ENCODE data around the gene PANX3.
A peak's percentile ranks its signal among the peaks of the same experiment; 100 is the strongest.
"Not testable (repeated sequence)": the region's sequence is repeated elsewhere in the genome, so short reads cannot be mapped to it uniquely, and the experiment has no call there.

Gene PANX3, protein sequence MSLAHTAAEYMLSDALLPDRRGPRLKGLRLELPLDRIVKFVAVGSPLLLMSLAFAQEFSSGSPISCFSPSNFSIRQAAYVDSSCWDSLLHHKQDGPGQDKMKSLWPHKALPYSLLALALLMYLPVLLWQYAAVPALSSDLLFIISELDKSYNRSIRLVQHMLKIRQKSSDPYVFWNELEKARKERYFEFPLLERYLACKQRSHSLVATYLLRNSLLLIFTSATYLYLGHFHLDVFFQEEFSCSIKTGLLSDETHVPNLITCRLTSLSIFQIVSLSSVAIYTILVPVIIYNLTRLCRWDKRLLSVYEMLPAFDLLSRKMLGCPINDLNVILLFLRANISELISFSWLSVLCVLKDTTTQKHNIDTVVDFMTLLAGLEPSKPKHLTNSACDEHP

DNA sequence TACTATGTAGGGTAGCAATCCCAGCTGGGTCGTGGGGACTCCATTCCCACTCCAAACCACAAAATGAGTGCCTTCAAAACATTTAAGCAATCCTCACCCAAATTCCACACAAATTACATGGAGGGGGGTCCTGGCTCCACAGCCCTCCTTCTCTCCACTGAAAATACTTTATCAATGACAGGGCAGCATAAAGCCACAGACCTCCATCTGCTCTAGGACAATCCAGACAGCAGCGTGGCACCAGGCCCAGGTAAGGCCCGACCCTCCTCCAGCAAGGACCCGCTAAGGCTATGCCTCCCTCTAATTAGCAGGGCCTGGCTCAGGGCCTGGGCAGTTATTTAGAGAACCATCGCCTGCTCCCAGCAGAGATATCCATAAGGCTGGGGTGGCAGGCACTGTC, at the start of gene PANX3:
Gene PANX3, plus strand, starts transcription at position 365 of the 400 bp plus-strand sequence. CDS start 129 bp downstream, outside the sequence.
- no peak for DNase-seq

DNA sequence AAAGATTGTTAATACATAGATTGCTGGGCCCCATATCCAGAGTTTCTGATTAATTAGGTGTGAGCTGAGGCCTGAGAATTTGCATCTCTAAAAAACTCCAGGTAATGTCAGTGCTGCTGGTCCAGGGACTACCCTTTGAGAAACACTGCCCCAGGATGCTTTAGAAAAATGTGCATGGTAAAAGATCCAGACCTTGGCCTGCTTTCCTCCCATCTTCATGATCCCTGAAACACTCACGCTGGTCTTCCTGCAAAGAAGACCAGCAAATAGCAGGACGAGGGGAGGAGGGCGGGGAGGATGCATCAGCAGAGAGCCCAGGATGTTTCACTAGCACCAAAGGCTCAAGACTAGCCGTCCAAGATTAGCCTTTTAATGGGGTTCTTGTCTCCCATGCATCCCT, 41.5 kb upstream of the PANX3 start, which contains the start of gene OR8A1:
Gene OR8A1, plus strand, starts transcription at position 301 of the 400 bp plus-strand sequence. CDS start 123 bp downstream, outside the sequence.
- no peak for DNase-seq

DNA sequence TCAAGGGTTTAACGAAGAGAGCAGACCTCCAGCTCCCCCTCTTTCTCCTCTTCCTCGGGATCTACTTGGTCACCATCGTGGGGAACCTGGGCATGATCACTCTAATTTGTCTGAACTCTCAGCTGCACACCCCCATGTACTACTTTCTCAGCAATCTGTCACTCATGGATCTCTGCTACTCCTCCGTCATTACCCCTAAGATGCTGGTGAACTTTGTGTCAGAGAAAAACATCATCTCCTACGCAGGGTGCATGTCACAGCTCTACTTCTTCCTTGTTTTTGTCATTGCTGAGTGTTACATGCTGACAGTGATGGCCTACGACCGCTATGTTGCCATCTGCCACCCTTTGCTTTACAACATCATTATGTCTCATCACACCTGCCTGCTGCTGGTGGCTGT, 41.1 kb upstream of the PANX3 start:
- no peak for DNase-seq

DNA sequence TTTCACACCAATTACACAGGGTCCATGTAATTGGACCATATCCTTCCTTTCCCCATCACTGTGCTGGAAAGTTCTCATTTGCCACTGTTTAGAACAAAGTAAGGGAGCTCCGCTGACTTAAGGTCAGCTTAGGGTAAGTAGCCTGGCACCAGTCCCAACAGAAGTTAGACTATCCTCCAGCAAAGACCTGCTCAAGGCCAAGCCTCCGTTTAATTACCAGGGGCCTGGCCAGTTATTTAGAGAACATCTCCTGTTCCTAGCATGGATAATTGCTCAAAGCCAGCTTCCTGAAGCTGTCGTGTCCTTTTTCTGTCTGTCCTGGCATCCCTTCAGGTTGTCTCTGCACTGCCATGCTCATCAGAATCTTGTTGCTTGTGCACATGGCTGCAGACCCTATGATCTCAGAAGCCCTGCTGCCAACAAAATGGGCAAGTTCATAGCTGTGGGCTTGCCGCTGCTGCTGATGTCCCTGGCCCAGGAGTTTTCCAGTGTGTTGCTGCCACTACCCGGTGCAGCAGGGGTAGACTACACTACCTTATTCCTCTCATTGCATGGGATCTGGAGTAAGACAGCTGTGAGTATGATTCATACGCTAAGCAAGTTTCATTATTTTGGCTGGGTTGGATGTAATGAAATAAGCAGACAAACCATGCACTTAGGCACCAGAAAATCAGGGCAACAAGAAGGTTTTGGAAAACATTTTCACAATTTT, 33.4 kb upstream of the PANX3 start:
- DNase-seq: no peak

DNA sequence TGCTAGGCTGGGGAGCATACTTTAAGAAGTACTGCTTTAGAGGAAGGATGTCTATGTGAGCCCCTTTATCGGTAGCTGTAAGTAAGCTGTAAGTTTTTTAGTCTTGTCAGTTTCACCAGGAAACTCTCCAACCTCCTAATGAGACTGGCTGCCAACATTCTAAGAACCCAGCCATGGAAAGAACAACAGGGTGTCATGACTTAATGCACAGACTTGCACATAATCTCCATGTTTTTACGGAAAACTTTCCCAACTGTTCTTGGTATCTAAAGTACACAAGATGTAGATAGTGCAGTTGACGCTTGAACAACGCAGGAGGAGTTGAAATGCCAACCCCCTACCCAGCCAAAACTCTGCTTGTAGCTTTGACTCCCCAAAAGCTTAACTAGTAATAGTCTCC, 32.5 kb upstream of the PANX3 start:
- DNase-seq: no peak

DNA sequence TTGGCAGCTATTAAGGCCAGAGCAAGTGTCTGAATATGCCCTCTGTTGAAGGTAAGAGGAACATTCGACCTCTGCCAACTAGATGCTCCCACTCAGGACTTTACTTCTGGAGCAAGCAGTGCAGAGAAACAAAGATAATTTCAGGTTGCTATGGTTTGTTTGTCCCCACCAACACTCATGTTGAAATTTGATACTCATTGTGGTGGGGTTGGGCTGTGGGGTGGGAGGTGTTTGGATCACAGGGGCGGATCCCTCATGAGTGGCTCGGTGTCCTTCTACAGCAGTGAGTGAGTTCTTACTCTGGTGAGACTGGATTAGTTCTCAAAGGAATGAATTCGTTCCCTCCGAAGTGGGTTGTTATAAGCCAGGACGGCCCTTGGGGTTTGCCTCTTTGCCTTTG, 29.4 kb upstream of the PANX3 start:
- DNase-seq: no peak

DNA sequence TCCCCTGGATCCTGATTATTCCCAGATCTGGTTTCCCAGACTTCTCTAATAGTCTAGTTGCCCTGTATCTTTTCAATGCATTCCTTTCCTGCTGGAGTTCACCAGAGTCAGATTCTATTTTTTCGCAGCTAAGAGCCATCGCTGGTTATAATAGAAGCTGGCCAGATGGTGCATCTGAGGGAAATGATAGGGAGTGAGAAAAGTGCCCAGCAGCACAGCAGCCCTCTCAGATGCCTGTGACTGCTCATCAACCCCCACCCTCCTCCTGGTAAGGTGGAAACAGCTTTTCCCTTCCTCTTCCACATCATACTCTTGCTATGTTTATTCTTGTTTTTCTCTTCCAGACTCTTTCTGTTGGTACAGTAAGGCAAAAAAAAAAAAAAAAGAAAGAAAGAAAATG, 28.7 kb upstream of the PANX3 start:
- no peak for DNase-seq

DNA sequence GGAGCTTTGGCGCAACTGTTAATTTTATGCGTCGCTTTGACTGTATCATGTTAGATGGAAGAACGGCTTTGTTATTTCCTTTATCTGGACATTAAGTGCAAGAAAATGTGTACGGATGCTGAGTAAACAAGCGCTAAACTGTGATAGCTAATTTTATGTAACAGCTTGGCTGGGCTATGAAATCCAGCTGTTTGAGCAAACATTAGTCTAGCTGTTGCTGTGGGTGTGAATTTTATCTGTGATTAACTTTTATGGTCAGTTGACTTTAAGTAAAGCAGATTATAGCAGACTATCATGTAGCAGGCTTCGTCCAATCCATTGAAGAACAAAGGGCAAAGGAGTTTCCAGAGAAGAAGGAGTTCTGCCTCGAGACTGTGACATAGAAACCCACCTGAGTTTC, 27.4 kb upstream of the PANX3 start:
- no peak for DNase-seq

DNA sequence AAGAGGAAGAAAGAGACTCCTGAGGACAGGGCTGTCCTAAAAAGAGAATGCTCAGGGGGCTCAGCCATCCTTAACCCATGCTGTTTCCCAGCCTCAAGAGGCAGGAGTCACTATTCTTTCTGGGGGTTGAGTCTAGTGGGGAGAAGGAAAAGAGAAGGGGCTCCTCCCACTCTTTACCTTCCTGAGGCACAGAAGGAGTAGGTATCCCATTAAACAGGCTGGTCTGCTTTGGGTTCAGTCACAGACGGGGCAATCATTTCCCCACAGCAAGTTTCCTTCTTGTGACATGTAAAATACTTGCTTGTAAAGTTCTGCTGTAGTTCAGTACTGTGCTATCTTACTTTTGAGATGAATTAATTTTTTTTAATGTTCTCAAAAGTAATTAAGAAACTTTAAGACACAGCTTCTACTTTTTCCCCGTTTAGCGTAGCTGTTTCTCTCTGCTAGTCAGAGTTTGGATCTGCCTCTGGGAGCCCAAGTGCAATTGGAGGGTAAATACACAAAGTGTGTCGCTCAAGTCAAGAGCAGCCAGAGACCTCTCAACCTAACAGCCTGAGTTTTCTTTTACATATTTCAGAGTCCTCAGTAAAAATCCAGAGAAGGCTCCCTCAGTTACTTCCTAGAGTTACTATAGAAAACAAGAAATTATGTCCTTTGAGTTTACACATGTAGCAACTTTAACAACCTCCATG, 26.4 kb upstream of the PANX3 start:
- DNase-seq: no peak

DNA sequence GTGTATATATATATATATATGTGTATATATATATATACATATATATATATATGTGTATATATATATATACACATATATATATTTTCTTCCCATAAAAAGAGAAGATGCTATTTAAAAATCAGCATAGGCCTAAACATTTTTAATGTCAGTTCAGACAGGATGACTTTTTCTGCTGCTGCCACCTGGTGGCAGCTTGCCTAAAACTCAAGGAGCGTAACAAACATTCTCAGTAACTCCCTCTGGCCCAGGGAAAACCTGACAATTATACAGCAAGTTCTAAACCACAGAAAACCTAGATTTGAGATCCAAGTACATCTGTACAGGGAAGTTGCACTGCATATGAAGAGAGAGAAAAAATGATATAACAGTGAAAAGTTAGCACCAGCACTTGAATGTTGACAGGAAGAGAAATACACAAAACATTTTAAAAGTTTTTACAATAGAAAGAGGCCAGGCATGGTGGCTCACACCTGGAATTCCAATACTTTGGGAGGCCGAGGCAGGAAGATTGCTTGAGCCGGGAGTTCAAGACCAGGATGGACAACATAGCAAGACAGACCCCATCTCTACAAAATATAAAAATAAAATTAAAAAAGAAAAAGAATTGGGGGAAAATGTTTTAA, 24.9 kb upstream of the PANX3 start:
- DNase-seq: peak; percentile 21

DNA sequence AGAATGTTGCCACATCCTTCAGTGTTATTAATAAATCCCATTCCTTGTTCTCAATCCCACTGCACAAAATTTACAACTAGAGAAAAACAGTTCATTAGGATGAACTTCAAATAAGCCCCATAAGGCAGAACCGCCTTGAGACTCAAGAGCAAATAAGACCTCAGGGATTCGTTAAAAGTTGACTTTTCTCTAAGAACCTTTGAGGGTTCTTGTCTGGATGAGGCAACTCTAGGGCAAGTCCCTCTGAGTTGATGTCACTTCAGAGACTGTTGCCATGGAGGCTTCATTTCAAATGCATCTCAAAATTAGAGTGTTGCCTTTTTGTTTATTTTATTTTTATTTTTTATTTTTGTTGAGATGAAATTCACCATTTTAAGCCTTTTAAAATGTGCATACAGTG, 19.8 kb upstream of the PANX3 start:
- DNase-seq: no peak

DNA sequence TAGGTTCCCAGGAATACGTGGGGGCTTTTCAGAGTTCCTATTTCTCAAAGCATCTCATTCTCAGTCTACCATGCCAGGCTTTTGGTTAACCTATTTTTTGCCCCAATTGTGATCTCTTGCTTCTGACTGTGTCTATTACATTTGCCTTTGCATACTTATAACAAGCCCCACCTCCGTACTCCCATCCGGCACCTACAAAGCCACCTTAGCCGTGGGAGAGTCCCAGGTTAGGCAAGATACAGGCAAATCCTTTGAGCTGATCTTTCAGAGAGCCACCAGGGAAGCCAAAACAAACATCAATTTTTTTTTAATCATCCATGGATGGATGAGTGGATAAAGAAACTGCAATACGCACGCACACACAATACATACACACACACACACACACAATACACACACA, 18.6 kb upstream of the PANX3 start:
- DNase-seq: no peak

DNA sequence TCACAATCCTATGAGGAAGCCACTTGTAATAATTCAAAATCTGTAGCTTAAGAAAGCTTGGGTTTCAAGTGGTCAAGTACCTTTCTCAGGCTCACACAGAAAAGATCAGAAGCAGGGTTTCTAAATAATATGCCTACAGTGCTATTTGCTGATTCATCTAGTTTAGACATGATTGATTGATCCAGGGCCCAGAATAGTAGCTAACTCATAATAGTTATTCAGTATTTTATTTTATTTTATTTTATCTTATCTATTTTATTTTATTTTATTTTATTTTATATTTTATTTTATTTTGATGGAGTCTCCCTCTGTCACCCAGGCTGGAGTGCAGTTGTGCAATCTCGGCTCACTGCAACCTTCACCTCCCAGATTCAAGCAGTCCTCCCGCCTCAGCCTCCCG, 15.9 kb upstream of the PANX3 start:
- no peak for DNase-seq

DNA sequence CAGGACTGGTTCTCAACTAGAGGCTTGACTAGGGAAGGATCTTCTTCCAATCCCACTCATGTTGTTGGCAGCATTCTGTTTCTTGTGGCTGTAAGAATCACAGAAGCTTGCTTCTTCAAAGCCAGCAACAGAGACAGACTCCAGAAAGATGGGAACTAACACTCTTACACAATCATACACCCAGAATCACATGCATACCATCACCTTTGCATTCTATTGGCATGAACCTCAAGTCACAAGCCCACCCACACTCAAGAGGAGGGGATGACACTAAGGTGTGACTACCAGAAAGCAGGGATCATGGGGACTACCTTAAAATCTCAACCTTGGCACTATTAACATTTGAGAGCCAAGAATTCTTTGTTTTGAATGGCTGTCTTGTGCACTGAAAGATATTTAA, 13.6 kb upstream of the PANX3 start:
- no peak for DNase-seq

DNA sequence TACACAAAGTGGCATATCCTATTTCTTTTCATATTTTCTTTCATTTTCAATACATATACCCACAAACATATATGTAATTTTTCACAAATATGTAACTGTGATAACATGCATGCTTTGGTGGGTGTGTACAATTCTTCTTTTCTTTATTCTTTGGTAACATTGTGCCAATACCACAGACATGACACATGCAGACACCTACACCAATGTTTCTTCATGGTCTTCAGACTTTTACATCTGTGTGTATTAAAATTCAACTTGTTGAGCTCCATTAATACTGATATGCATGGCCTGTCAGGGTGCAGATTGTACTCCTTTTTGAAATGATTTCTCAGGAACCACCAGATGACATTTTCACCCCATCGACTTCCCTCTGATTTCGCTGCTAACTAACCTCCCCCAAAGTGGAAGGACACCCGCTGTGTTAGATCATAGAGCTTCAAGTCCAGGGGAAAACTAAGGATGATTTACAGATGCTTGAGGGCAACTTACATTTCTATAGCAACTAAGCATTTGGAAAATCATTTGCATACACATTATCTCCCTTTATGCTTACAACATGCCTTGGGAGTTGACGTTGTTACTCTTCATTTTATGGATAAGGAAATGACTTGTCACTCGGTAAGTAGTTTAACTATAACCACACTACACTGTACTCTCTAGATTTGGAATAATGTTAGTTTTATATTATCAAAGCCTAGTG, 10.5 kb upstream of the PANX3 start:
- no peak for DNase-seq

DNA sequence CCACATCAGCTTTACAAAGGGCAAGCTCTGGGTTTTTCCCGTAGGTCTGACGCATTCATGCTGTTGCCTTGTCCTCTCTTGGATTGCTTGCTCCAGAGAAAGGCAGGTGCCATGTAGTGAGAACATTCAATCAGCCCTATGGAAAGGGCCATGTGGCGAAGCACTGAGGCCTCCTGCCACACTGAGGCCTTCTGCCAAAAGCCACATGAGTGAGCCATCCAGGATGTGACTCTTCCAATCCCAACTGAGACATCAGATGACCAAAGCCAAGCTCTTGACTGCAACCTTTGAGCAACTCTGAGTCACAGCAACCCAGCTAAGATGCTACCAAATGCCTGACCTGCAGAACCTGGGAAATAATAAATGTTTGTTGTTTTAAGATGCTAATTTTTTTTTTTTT, 9.0 kb upstream of the PANX3 start:
- no peak for DNase-seq

DNA sequence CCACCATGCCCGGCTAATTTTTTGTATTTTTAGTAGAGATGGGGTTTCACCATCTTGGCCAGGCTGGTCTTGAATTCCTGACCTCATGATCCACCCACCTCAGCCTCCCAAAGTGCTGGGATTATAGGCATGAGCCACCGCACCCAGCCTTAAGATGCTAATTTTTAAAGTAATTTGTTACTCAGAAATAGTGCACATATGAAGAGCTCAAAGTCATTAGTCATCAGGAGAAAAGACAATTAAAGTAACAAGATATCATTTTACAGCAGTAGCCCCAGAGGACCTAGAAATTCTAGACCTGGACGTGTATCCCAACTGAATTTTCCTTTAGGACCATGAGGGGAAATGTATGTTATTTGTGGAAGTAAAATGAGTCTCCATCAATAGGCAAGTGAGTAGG, 8.5 kb upstream of the PANX3 start:
- not testable (repeated sequence) for DNase-seq

DNA sequence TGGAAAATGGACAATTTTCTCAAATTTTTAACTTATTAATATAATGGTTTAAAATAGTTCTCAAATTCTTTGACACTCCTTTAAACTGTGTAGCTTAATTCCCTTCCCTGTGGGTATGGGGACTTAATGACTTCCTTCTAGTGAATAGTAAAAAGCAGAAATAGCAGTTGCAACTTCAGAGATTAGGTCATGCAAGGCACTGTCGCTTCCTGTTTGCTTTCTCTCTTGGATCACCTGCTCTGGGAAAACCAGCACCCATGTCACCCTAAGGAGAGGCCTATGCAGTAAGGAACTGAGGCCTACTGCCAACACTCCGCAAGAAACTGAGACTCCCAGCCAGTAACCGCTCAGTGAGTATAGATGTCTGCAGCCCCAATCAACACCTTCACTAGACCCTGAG, 5.5 kb upstream of the PANX3 start:
- no peak for DNase-seq

DNA sequence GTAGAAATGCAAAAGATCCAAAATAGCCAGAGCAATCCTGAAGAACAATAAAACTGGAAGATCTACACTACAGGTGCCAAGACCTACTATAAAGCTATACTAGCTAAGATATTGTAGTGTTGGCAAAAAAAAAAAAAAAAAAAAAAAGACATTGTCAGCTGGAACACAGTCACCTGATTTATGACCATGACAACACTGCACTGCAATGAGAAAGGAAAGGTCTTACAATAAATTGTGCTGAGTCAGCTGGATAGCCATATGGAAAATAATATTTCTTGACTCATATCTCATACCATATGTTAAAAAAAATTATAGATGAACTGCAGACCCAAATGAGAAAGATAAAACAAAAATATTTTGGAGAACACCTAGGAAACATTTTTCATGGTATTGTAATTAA, 3.1 kb upstream of the PANX3 start:
- no peak for DNase-seq

DNA sequence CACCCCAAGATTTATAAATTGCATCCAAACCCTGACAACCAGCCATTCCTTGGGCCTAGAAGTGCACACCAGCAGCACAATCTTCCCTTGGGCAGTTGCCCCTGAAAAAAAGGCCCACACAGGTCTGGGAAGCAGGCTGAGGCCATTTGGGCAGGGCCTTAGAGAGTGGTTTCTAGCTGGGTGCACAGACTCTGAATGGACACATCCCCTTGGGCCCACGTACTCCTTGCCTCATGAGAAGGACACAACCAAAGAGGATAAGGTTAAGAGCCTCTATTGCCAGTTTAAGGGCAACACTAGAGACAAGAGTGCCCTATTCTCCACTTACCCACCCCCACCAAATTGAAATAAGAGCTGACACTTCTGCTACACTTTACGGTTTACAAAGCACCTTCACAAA, 933 bp upstream of the PANX3 start:
- no peak for DNase-seq

DNA sequence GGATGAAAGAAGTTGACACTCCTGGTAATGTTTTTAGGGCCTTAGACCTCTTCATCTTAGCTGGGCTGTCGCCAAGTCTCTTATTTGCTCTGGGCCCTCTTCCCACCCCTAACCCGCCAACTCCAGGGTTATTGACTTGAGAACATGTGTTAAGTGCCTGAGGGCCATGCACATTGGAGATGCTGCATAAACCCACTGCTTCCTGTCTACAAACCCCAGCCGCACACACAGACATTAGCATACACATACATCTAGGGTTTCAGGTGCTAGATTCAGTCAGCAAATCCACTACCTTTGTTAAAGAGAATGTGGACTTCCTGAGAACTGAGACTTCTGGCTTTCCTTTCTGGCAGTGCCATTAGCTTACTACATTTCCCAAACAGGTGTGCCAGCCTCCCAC, 817 bp downstream of the PANX3 start:
- DNase-seq: no peak

DNA sequence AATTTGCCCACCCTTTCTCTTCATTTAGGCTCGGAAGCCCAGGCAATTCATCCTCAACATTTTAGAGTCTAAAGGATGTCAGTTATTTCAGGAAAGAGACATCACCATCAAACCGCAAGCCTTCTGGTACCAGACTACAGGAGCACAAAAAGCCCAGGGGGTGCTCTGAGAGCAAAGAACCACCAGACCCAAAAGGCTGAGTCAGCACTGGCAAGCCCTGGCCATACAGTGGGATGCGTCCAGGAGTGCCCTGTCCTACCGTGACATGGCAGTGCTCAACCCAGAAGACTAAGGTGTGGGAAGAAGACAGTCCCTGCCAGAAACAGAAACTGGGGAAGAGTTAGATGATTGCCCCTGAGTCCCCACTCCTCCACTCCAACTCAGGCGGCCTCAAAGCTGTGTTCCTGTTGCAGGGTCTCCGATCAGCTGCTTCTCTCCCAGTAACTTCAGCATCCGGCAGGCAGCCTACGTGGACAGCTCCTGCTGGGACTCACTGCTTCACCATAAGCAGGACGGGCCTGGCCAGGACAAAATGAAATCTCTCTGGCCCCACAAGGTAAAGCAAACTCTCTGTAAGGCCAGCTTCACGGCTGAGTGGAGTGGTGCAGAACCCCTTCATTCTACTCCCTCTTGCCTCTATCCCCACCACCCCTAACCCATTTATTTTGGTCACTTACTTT, 1.5 kb downstream of the PANX3 start:
- DNase-seq: no peak

Data from CD4-positive, alpha-beta T cell treated with Interleukin-17A for 1 hour (primary cell).